ENCODE measurements around the gene MAGI2.

Gene MAGI2

DNA sequence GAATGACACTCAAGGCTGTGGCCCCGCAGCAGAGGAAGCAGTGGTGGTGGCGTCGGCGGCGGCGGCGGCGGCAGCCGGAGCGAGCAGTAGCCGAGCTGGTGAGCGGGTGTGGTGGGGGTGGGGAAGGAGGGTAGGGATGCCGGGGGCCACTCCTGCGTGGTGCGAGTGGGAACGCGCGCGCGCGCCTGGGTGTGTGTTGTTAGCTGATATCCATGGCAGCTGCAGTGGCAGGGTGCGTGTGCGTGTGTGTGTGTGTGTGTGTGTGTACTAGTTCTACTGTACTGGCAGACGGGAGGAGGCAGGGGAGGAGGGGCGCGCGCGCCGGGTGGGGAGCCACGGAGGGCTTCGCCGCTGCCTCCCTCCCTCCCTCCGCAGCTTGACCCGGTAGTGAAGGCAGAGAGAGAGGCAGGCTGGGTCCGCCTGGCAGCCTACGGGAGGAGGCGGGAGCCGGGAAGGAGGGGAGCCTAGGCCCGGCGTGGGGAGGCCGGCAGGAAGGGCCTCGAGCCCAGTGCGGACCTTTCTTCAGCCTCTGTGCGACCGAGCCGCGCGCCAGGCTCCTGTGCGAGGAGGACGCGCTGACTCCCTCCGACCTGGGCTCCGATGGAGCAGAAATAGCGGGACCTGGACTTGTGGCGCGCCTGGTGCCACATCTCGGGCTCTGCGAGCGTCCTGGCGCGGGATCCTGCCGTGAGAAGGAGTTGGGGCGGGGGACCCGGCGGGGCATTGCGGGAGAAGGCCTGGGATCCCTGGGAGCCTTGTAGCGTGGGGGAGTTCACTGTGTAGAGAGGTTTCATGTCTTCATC is at the start of gene MAGI2:
Gene MAGI2, minus strand, starts transcription at position 110 of the 803 bp plus-strand sequence. CDS start 347 bp downstream, outside the sequence.
- no peak for DNase-seq (ENCODE audit: low read depth in 3 of 3)

DNA sequence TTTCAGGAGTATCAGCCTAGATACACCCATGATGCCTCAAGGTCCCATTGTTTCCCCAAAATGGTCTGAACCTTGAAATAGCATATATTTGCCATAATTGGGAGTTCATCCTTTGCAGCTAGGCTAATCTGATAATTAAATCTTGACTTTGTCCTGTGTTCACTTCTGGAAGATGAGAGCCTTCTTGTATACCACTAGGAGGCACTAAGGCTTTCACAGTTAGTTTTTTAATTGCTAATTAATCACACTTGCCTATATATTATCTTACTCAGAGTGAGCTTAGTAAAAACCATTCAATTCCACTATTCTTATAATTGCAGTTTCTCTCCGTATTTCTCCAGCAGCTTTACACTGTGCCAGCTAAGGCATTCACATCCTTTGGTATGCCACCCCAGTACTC is 48.7 kb upstream of the MAGI2 start:
- no peak for DNase-seq (ENCODE audit: low read depth in 3 of 3)

DNA sequence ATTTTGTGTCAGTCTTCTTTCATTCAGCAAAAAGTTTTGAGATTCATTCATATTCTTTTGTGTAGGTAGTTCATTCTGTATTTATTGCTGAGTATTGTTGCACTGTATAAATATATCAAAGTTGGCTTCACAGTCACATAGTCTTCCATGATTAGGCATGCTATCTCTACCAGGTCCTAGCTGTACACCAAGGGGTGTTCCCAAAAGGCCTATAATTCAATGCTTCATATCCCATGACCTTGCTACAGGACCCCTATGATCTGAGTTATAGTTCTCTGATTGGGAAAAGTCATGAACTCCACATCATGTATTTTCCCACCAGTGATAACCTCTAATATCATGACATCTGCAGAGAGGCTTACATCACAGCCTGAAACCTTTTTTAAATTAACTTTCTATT is 47.3 kb upstream of the MAGI2 start:
- DNase-seq (ENCODE audit: low read depth in 3 of 3) = no peak

DNA sequence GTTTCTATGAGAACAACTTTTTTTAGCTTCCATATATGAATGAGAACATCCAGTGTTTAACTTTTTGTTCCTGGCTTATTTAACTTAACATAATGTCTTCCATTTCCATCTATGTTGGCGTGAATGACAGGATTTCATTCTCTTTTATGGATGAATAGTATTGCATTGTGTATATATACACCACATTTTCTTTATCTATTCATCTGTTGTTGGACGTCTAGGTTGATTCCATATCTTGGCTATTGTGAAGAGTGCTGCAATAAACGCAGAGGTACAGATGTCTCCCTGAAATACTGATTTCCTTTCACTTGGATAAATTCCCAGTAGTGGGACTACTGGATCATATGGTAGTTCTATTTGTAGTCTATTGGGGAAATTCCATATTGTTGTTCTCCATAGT is 44.3 kb upstream of the MAGI2 start:
- DNase-seq (ENCODE audit: low read depth in 3 of 3) = no peak

DNA sequence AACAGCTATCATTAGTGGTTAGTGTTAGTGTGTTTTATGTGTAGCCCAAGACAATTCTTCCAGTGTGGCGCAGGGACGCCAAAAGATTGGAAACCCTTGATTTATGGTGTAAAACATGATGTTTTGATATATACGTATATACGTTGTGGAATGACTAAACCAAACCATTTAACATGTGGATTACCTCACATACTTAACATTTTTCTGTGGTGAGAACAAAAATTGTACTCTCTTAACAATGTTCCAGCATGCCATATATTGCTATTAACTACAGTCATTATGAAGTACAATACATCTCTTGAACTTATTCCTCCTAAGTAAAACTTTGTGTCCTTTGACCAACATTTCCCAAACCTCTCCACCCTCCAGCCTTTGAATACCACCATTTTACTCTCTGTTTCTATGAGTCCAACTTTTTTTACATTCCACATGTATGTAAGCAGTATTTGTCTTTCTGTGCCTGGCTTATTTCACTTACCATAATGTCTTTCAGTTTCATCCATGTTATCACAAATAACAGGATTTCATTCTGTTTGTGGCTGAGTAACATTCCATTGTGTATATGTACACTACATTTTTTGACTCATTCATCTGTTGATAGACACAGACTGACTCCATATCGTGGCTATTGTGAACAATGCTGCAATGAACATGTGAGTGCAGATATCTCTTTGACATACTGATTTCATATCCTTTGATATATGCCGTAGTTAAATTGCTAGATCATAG is 42.2 kb upstream of the MAGI2 start:
- DNase-seq (ENCODE audit: low read depth in 3 of 3) = no peak

DNA sequence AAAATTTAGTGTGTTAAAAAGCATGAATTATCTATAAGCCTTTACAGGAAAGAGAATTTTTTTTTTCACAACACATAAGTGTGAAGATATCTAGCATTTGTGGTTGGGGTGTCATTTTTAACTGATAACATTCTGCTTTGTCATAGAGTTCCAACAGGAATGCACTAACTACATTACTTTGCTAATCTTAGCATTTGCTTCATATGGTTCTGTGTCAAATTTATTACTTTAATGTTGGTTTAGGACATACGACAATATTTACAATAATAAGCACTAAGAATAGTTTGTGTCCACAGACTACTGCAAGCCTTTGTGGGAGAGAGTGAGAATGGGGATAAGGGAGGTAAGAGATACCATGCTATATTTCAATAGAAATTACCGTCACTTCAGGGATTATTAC is 40.6 kb upstream of the MAGI2 start:
- DNase-seq (ENCODE audit: low read depth in 3 of 3) = no peak

DNA sequence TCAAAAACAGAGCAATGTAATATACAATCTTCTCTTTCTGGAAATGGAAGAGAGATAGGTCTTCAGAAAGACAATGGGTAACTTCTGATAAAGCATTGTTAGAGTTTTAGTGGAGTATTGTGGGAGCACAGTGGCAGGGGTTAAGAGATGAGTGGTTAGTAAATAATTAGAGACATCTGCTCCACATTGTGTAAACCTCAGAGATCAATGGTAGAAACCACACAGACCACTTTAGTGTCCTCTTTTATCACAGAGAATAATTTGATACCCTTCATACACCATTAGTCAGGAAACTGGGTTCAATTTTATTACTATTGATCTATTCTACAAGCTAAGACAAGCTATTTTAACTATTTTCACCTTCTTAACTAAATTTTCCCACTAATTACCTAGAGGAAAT is 35.9 kb upstream of the MAGI2 start:
- DNase-seq (ENCODE audit: low read depth in 3 of 3) = no peak

DNA sequence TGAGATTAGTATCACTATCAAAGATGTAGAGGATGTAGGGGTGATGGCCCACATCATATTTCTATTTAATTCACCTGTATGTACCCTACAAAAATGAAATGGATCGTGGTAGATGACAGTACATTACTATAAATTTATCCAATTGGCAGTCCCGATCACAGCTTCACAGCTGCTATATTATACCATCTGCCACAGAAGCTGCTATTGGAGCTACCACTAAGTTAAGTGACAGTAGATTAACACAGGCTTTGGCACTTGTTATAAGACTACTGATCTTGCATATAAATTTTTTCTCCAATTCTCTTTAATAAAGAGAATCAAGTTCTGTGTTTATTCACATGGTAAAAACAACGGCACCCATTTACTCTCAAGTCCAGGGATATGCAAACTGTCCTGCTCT is 24.9 kb upstream of the MAGI2 start:
- DNase-seq (ENCODE audit: low read depth in 3 of 3) = no peak

DNA sequence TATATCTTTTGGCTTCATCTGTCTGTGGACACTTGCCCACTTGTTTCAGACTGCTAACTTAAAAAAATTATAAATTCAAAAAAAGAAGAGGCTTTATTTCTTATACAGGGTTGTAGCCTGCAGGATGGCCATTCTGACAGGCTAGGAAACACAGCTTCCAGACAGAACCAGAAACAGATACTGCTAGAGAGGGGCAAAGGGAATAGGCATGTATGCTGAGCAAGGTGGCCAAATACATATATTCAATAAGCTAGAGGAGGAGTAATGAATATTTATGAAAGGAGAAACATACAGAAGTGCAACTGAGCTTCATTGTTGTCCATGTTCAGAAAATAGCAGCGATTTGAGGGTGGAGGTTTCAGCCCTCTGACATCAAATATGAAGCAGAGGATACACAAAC is 22.0 kb upstream of the MAGI2 start:
- no peak for DNase-seq (ENCODE audit: low read depth in 3 of 3)

DNA sequence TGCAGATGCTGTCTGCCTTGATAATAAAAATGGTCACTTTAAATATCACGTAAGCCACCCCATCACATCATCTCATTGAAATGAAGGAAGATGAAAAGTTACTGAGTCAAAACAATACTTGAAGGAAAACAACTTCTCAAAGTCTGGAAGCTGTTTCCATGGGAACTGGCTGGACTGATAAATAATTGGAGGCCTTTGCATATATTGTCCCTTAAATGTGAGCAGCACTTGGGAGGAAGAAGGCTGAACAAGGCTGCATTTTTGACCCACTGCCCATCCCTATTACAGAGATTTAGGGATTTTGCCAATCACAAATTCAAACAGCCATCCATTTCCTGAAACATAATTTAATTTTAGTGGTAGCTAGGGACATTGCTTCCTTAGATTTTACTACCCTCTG is 18.2 kb upstream of the MAGI2 start:
- DNase-seq (ENCODE audit: low read depth in 3 of 3) = no peak

DNA sequence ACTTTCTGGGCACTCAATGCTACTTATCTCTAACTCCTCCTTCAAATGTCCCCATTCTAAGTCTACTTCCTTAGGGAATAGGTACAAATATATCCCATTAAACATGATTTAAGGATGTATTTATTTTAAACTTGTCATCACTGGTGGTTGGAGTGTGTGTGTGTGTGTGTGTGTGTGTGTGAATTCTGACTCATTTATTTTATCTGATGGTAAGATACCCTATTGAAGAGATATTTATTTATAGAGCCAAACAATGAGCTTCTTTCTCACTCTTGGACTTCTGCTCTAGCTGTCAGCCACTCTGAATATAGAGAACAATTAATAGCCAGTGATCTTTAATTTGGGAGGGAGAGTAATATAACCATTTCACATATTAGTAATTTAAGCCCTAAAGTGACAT is 17.8 kb upstream of the MAGI2 start:
- no peak for DNase-seq (ENCODE audit: low read depth in 3 of 3)

DNA sequence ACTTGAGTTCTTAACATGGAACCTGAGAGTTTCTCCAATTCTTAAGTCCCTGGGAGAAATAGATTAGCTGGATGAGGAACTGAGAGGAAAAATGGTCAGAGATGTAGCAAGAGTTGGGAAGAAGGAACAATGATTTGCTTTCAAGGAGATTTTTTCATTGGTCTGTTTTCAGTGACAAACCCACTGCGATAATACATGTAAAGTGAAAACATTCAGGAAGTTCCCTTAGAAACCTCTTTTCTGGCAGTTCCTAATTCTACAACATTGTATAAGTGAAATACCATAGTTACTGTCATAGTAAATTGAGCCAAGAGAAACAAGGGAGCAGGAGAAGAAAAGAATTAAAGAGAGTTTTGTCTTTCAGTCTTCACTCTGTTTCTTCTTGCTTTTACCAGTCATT is 12.1 kb upstream of the MAGI2 start:
- no peak for DNase-seq (ENCODE audit: low read depth in 3 of 3)

DNA sequence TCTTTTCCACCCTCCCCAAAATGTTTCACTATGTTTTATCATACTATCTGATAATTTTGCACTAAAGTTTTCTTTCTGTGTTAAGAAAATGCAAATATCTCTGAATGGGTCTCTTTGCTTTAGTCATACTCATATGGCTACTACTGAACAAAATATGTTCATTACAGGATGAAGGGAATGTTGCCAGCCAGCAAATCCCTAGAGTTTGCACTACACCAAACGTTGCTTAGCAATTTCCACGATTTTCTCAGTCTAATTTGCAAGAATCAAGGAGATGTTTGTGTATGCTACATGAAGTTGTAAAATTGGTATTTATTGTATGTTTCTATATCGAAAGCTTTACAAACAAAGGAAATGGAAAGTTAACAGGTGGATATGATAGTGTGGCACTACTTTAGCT is 10.6 kb upstream of the MAGI2 start:
- no peak for DNase-seq (ENCODE audit: low read depth in 3 of 3)

DNA sequence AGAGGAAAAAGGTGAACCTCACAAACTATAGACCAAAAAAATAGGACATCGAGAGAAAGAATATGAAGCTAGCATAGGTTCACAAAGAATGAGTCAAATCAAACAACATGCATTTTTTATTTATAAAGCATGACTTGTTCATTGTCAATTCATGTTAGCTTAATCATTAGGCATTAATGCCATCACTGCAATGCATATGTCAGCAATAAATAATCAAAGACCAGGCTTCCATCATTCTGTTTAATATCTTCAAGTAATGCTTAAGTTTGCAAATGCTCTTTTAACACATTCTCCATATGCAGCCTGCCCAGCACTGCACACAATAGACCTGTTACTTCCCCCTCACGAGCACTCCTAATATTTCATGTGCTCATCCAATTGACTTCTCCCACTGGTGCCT is 8.9 kb upstream of the MAGI2 start:
- DNase-seq (ENCODE audit: low read depth in 3 of 3) = no peak

DNA sequence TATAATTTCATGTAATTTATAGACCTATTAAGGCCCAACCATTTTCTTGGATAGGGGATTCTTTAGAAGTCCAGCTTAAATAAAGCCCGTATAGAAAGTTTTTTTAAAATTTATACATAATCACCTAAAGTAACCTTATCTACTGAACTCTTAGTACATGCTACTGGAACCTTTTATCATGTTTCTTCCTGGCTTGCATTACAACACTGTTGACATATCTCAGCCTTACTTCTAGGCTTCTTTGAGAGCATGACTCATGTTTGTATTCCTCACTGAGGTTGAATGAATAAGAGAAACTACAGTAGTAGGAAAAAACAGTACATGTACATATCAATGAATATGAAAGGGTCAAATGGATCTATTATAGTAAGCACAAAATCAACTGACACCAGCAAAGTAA is 8.2 kb upstream of the MAGI2 start:
- DNase-seq (ENCODE audit: low read depth in 3 of 3) = no peak

DNA sequence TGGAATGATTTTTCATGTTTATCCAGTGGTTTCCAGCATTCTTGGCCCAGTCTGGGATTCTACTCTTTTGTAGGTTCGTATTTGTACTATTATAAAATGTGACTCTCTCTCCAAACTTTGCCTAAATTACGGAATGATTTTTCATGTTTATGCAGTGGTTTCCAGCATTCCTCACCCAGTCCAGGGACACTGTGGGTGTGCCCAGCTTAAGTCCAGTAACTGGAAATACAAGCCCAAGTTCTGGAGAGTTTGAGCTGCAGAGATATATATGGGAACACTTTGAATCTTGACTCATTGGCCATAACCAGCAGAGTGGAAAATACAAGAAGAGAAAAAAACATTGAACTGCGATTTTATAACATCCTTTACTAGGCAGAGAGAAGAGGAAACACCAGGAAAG is 5.9 kb upstream of the MAGI2 start:
- DNase-seq (ENCODE audit: low read depth in 3 of 3) = no peak

DNA sequence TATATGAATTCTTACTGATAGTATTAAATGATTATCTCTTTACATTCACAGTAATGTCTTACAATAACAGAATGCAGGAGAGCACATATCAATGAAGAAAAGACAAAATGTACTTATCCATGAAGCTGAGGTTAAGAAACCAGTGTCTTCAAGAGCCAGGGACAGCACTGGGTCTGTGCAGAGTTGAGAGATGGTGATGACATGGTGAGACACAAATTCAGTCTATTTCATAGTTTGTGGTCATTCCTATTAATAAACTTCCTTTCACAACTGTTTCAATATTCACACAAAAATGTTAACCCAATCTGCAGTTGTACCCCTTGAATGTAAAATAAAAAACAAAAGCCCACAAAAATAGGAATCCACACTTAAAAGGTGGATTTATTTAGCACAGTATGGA is 5.3 kb upstream of the MAGI2 start:
- no peak for DNase-seq (ENCODE audit: low read depth in 3 of 3)

DNA sequence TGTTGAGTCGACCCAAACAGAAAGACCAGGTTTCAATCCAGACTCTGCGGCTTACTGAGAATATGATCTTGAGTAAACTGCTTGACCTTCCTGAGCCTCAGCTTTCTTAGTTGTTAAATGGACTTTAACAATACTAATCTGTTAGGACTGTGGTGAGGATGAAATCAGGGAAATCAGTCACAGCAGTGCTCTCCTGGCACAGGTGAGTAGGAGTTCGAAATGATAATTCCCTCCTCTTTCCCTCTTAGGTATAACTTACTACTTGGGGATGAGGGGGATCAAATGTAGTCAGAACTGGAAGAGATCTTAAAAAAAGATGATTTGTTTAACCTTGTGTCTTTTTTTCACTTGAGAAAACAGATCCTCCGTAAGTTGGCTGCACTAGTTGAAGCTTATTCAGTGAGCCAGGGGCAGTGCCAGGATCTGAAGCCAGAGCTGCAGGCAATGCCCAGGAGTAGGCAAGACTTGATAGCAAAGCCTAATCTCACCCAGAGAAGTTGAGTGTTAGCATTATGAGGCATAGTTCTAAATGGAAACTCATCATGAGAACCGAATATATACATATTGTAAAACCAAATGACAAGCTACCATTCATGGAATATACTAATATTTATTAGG is 1.8 kb upstream of the MAGI2 start:
- DNase-seq (ENCODE audit: low read depth in 3 of 3) = no peak

DNA sequence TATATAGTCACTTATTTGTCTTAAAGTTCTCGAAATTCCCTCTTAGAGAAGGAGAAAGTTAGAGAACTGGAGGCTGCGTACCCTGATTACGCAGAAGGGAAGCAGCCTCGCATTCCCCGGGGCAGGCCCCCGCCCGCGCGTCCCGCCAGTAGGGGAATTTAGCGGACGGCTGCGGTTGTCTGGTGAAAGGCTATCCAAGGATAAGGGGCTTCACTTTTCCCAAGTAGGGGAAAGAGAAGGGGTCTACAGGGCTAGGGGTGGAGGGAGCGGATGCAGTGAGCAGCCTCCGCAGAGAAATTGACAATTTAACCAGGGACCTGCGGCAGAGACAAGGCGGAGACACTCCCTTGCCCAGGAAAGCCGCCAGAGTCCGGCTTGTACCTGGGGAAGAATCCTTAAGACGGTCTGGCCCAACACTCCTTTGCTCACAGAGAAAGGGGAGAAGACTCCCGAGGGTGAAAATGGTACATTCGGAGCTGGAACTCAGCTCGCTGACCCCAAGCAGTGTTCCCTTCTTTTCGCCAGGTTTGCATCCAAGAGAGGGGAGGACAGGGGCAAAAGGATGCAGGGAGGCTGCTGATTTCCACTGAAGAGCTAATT is 994 bp upstream of the MAGI2 start:
- no peak for DNase-seq (ENCODE audit: low read depth in 3 of 3)

DNA sequence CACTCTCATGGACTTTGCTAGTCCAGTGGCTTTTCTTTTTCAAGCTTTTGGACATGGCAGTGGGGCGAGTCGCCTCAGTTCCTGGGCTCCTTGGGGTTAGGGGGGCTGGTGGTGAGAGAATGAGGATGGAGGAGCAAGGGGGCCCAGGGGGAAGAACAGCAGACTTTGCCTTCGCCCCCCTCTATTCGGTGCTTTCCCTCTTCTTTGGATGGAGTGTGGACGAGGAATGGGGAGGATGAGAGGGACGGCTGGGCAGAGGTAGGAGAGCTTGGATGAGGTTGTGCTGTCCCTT is 255 bp downstream of the MAGI2 start:
- DNase-seq (ENCODE audit: low read depth in 3 of 3) = no peak

DNA sequence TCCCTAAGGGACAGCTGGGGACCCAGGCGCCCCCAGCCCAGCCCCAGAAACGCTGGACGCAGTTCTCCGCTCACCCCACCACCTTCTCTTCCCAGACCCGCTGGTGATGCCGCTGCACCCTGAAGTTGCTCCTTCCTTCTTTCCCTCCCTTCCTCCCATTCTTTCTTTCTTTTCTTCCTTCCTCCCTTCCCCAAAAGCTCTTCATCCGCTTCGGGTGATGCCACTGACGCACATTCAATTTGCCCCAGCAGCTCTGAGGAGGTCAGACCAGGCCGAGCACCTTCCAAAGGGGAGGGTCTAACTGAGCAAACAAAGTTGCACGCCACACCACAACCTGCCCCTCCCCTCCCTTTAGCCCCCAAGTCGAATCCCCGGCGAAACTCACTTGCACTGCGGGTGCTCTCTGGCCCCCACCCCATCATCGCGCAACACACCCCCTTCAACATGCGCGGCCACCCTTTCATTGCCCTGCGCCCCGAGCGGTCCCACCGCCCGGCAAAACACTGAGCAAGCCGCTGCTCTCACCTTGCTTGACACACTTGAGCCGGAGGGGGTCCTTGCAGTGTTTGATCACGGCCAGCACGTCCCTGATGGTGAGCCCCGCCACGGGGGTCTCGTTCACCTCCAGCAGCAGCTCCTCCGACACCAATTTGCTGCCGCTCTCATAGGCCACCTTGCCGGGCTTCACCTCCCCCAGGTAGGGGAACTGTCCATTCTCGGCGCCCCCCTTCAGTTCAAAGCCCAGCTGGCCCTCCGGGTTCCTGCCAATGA is 787 bp downstream of the MAGI2 start:
- DNase-seq (ENCODE audit: low read depth in 3 of 3) = no peak

DNA sequence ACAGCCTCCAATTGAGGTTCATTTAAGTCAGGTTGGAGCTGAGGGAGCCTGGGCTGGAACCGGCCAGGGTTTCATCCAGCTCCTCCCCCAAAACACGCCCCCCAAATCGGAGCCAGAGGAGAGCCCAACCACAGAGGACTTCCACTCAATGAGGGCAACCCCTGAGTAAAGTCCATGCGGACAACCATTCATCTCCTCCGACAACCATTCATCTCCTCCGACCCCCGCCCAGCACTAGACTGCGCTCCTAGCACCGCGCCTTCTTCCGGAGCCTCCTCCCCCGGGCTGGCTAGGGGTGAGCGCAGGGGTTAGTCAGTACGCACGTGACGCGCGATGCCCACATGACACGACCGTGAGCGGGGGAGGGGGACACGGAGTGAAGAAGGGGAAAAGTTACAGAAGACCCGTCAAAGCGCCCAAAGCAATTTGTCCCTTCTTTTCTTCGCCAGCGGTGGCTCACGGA is 1.4 kb downstream of the MAGI2 start:
- no peak for DNase-seq (ENCODE audit: low read depth in 3 of 3)
